ENCODE data around the gene LDHD.
"Not testable (repeated sequence)": the region's sequence is repeated elsewhere in the genome, so short reads cannot be mapped to it uniquely, and the experiment has no call there.

The LDHD gene

DNA sequence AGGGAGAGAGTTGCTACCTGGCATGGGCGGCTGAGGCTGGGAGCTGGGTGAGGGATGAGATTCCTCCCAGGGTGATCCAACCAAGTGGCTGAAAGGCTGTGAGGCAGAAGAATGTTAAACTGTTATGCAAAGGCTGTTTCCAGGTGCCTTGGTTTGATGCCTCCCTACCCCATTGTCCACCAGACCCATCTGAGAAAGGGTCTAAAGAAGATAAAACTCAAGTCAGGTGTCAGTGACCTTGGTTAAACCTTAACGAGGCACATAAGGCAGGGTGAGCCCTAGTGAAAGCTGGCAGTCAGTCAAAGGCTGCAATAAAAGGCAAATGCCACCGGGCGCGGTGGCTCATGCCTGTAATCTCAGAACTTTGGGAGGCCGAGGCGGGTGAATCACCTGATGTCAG, 23.8 kb downstream of the LDHD start:
- Histone ChIP-seq H3K9me3 (ENCODE audit: low read length) (no peaks in the 10 kb centered on the region), H3K27me3 (ENCODE audit: insufficient read depth, low read length) (peaks cover 9% of the 10 kb centered on the region; the same call in 1 of the 2 replicates), H3K79me2 (ENCODE audit: insufficient read depth, low read length) (no peaks in the 10 kb centered on the region), H2AFZ (ENCODE audit: low read length) (no peak overlapping the region), H3K4me3 (ENCODE audit: low read depth, low read length, poor library complexity, severe bottlenecking) (no peak overlapping the region), H3K4me1 (ENCODE audit: insufficient read depth, low read length, severe bottlenecking) (no peaks in the 10 kb centered on the region), H3K9me2 (ENCODE audit: low read depth, low read length) (no peaks in the 10 kb centered on the region), H3K36me3 (ENCODE audit: insufficient read depth, low read length) (no peaks in the 10 kb centered on the region), H3F3A (ENCODE audit: insufficient read depth, low read length) (no peaks in the 10 kb centered on the region), H4K20me1 (ENCODE audit: insufficient read depth, low read length) (no peaks in the 10 kb centered on the region), H3K4me2 (ENCODE audit: low read length) (no peak overlapping the region), H3K27ac (ENCODE audit: low read depth, low read length, poor library complexity, severe bottlenecking) (no peak overlapping the region), H3K9ac (ENCODE audit: low read length) (no peak overlapping the region)
- TF ChIP-seq EZH2 (IDR thresholded peaks at IDR 0.05; ENCODE audit: borderline replicate concordance, low read length), result no peak
- TF ChIP-seq, protein P1, sequence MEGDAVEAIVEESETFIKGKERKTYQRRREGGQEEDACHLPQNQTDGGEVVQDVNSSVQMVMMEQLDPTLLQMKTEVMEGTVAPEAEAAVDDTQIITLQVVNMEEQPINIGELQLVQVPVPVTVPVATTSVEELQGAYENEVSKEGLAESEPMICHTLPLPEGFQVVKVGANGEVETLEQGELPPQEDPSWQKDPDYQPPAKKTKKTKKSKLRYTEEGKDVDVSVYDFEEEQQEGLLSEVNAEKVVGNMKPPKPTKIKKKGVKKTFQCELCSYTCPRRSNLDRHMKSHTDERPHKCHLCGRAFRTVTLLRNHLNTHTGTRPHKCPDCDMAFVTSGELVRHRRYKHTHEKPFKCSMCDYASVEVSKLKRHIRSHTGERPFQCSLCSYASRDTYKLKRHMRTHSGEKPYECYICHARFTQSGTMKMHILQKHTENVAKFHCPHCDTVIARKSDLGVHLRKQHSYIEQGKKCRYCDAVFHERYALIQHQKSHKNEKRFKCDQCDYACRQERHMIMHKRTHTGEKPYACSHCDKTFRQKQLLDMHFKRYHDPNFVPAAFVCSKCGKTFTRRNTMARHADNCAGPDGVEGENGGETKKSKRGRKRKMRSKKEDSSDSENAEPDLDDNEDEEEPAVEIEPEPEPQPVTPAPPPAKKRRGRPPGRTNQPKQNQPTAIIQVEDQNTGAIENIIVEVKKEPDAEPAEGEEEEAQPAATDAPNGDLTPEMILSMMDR (IDR thresholded peaks at IDR 0.05; ENCODE audit: low read length), result no peak

DNA sequence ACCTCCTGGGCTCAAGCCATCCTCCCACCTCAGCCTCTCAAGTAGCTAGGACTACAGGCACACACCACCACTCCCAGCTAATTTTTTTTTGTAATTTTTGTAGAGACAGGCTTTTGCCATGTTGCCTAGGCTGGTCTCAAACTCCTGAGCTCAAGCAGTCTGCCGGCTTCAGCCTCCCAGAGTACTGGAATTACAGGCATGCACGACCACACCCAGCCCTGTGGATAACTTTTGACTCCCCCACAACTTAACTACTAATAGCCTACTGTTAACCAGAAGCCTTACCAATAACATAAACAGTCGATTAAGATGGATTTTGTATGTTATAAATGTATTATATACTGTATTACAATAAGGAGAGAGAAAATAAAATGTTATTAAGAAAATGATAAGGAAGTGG, 25.0 kb downstream of the LDHD start:
- not testable (repeated sequence) for H3K4me1 ChIP-seq (ENCODE audit: insufficient read depth, low read length, severe bottlenecking); H3K9me2 ChIP-seq (ENCODE audit: low read depth, low read length); H3K4me3 ChIP-seq (ENCODE audit: low read depth, low read length, poor library complexity, severe bottlenecking); H4K20me1 ChIP-seq (ENCODE audit: insufficient read depth, low read length); H3K4me2 ChIP-seq (ENCODE audit: low read length); H3K9me3 ChIP-seq (ENCODE audit: low read length); H3K9ac ChIP-seq (ENCODE audit: low read length); H2AFZ ChIP-seq (ENCODE audit: low read length); H3F3A ChIP-seq (ENCODE audit: insufficient read depth, low read length); H3K79me2 ChIP-seq (ENCODE audit: insufficient read depth, low read length); H3K27ac ChIP-seq (ENCODE audit: low read depth, low read length, poor library complexity, severe bottlenecking); H3K27me3 ChIP-seq (ENCODE audit: insufficient read depth, low read length); H3K36me3 ChIP-seq (ENCODE audit: insufficient read depth, low read length)

DNA sequence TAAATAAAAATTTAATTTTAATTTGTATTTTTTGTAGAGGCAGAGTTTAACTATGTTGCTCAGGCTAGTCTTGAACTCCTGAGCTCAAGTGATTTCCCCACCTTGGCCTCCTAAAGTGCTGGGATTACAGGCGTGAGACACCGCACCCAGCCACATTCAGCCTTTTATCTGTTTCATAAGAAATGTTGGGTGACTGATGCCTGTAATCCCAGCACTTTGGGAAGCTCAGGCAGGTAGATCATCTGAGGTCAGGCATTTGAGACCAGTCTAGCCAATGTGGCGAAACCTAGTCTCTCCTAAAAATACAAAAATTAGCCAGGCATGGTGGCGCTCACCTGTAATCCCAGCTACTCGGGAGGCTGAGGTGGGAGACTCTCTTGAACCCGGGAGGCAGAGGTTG, 25.7 kb downstream of the LDHD start:
- H3K4me3 ChIP-seq (ENCODE audit: low read depth, low read length, poor library complexity, severe bottlenecking); H3K36me3 ChIP-seq (ENCODE audit: insufficient read depth, low read length); H4K20me1 ChIP-seq (ENCODE audit: insufficient read depth, low read length); H3K79me2 ChIP-seq (ENCODE audit: insufficient read depth, low read length); H3K27me3 ChIP-seq (ENCODE audit: insufficient read depth, low read length); H3K27ac ChIP-seq (ENCODE audit: low read depth, low read length, poor library complexity, severe bottlenecking); H3K4me1 ChIP-seq (ENCODE audit: insufficient read depth, low read length, severe bottlenecking); H3K9ac ChIP-seq (ENCODE audit: low read length); H3F3A ChIP-seq (ENCODE audit: insufficient read depth, low read length); H3K4me2 ChIP-seq (ENCODE audit: low read length); H3K9me2 ChIP-seq (ENCODE audit: low read depth, low read length); H3K9me3 ChIP-seq (ENCODE audit: low read length); H2AFZ ChIP-seq (ENCODE audit: low read length): not testable (repeated sequence)

DNA sequence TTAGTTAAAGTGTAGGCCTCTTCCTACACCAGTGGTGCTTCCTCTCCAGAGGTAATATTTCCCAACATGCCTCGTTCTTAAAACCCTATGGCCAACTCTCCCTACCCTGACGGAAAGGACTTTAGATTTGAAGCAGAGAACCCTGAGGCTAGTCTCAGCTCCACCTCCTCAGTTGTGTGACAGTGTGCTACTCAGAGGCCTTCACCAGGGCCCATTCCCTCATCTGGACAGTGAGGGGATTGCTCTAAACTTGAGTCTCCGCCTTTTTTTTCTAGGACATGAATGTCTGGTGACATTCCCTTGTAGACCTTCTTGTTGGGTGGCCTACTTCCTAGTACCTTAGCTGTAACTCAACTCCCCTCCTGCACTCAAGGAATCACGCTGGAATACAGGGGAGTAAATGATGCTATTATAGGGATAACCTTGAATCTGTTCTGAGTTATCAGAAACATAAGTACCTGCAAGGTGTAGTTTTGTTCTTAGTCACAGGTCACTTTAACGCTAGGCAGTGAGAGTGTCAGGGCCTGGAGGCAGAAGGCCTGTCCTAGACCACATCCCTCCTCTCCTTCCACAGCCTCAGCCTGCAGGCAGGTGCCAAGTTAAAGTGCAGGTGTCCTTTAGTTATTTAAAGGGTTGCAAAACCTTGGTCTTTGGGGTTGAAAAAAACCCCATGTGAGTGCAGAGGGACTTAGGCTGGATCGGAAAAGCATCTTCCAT, 26.9 kb downstream of the LDHD start:
- H3K9me2 ChIP-seq (ENCODE audit: low read depth, low read length), result no peaks in the 10 kb centered on the region
- H3K9ac ChIP-seq (ENCODE audit: low read length), result no peak overlapping the region
- H3K27me3 ChIP-seq (ENCODE audit: insufficient read depth, low read length), result peaks cover 9% of the 10 kb centered on the region; the same call in 1 of the 2 replicates
- no peak overlapping the region for H3K4me2 ChIP-seq (ENCODE audit: low read length)
- no peak overlapping the region for H3K27ac ChIP-seq (ENCODE audit: low read depth, low read length, poor library complexity, severe bottlenecking)
- H3F3A ChIP-seq (ENCODE audit: insufficient read depth, low read length), result no peaks in the 10 kb centered on the region
- TF ChIP-seq EZH2 (IDR thresholded peaks at IDR 0.05; ENCODE audit: borderline replicate concordance, low read length), result no peak
- TF ChIP-seq, protein P1 (IDR thresholded peaks at IDR 0.05; ENCODE audit: low read length), result no peak
- H3K36me3 ChIP-seq (ENCODE audit: insufficient read depth, low read length), result no peaks in the 10 kb centered on the region
- no peaks in the 10 kb centered on the region for H4K20me1 ChIP-seq (ENCODE audit: insufficient read depth, low read length)
- H3K4me3 ChIP-seq (ENCODE audit: low read depth, low read length, poor library complexity, severe bottlenecking), result no peak overlapping the region
- H2AFZ ChIP-seq (ENCODE audit: low read length), result no peak overlapping the region
- no peaks in the 10 kb centered on the region for H3K79me2 ChIP-seq (ENCODE audit: insufficient read depth, low read length)
- no peaks in the 10 kb centered on the region for H3K9me3 ChIP-seq (ENCODE audit: low read length)
- H3K4me1 ChIP-seq (ENCODE audit: insufficient read depth, low read length, severe bottlenecking), result no peaks in the 10 kb centered on the region

Data from OCI-LY1 (cell line).